Activated effector memory CD4-positive, alpha-beta T cell treated with Interleukin-2 at 50 U/mL for 16 hours (primary cell): ENCODE data around the gene PIK3R4.

ENCODE experiments used
- DNase-seq: peaks from one replicate; pipeline ENCODE4 v3.0.0-alpha.2; 2020

PIK3R4 gene

GRCh38 chr3:130687327-130687726, 59.3 kb downstream of the PIK3R4 start:
- no peak for DNase-seq

GRCh38 chr3:130686833-130687232, 59.8 kb downstream of the PIK3R4 start:
- no peak for DNase-seq

- DNase-seq = no peak
Observed at GRCh38 chr3:130682131-130682530, 64.5 kb downstream of the PIK3R4 start.

GRCh38 chr3:130679218-130679617, 67.4 kb downstream of the PIK3R4 start:
- no peak for DNase-seq

DNA sequence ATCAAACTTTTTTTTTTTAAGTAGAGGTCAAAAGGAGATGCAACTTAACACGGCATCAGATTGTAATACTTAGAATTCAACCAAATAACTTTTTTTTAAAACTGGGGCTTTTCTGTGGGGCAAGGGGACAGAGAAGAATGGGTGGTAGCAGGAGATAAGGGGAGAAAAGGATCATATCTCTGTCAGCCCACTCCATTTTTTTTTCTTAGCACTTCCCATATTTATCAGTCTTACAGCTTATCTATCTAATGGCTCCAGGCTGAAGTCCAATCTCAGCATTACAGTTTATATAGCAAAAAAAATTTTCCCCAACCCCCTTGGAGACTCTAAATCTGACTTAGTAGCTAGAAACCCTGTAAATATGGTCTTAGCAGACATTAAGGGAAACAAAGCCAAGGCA, 69.3 kb downstream of the PIK3R4 start:
- no peak for DNase-seq

DNA sequence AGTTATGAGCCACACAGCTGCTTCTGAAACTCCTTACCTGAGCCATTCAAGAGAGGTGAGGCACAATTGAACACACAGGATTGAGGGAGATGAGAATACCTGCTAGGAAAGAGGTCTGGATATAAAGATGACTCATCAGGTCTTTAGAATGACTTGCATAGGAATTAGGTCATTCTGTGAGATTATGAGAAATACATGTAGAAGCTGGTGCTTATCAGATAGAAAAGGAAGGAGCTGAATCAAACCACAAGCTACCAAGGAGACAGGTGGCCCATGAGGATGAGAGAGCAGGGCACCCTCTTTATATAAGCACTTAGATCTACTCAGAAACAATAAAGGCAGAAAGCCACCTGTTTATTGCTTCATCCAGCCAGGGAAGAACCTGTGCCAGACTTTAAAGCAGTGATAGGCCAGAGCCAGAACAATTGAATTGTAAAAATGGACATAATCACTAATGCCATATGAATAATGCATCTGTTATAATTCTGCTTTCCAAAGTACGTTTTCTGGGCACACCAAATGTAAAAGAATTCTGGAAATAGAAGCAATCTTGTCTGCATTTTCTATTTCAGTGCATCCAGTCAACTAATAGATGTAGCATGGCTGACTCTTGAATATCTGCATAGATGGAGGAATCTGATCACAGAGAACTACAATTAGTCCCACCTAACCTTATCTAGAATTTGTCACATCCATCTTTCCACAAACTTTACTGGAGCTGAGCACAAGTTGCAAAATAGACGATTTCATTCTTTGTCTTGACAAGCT, 74.9 kb downstream of the PIK3R4 start:
- DNase-seq = no peak

- DNase-seq = no peak
Observed at GRCh38 chr3:130669740-130670139, 76.9 kb downstream of the PIK3R4 start.

DNA sequence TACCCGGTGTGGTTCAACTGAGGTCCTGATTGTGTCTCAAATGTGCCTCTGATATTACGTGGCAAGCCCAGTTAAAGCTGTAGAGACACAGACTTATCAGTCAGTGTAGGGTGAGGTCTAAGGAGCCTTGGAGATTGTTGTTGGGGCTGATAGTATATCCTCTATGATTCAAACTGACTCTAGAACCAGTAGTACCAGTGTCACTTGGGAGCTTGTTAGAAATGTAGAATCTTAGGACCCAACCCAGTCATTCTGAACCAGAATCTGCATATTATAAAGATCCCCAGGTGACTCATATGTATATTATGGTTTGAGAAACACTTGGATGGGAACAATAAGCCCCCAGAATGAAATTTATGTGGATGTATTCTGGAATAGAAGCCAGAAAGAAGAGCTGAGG, 83.5 kb downstream of the PIK3R4 start:
- no peak for DNase-seq

DNA sequence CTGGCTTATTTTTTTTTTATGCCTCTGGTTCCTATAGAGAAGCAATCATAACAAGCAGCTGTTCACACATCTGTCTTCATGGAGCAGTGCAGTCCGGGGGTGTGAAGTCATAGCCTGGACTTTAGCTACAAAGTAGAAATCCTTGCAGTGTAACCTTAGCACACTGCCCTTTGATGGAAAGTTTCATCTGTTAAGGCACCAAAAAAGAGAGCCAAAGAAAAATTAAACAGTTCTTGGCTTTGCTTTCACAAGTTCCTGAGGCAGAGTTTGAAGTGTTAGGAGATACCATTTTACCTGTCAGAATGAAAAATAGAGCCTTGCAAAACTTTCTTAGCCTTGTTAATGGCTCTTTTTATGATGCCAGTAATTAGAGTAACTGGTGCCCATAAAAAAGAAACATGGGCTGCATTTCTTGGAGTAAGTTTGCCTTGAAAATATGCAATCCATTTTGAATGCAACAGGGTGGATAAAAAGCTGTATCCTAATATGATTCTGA, 84.1 kb downstream of the PIK3R4 start:
- no peak for DNase-seq

DNA sequence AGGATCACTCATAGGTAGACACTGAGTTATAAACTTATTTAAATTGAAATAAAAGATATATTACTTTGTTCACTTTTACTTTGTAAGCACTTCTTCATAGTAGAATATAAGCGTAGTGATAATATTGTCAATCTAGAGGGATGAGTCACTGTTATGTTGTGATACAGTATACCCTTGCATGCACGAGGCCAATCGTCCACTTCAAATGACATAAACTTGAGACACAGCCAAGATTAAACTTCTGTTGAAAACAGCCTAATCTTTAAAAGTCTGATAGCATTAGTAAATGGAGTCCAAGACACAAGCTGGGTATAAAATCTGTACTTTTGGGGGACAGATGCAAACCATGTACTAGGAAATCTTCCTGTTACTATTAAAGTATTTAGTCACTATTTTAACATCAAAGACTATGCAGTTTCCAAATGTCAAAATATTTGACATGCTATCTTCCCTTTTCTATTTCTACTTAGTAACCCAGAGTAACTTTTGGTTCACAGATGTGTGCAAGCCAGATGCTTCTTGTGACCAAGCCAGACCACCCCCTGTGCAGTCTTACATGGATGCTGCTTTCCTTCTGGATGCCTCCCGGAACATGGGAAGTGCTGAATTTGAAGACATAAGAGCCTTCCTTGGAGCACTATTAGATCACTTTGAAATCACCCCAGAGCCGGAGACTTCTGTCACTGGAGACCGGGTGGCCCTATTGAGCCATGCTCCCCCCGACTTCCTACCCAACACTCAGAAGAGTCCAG, 85.3 kb downstream of the PIK3R4 start:
- DNase-seq = no peak

DNA sequence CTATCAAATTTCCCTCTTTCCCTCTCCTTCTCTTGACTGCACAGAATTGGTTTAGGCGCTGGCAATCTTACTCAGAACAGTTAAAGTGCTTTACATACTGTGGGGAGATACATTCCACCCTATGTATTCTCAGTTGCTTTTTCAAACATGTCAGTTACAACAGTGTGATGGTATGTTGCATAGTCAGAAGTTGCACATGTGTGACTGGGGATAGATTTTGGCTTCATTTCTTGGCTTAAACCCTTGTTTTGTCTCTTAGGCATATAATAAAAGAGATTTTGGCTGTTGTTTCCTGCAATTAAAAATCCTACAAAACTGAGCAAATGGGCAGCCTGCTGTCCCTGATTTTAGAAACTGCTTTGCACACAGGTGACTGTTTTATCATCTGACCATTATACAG, 86.7 kb downstream of the PIK3R4 start:
- DNase-seq = no peak

DNA sequence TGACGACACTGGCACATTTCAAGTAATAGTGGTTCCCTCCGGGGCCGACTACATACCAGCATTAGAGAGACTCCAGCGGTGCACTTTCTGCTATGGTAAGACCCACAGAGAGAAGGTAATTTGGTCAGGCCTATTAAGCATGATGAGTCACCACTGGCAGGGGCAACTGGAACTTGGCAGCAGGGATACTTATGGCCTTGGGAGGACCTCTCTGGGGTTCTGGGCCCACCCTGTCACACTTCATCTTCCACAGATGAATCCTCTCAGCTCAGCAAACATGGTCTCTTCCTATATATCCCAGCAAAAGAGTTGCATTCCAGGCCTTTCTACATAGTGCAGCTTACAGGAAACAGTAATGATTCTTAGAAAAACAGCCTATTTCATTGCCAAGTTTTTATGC, 88.0 kb downstream of the PIK3R4 start:
- DNase-seq = no peak

GRCh38 chr3:130656627-130657026, 90.0 kb downstream of the PIK3R4 start:
- no peak for DNase-seq

- no peak for DNase-seq
Observed at GRCh38 chr3:130654921-130655320, 91.7 kb downstream of the PIK3R4 start.

DNA sequence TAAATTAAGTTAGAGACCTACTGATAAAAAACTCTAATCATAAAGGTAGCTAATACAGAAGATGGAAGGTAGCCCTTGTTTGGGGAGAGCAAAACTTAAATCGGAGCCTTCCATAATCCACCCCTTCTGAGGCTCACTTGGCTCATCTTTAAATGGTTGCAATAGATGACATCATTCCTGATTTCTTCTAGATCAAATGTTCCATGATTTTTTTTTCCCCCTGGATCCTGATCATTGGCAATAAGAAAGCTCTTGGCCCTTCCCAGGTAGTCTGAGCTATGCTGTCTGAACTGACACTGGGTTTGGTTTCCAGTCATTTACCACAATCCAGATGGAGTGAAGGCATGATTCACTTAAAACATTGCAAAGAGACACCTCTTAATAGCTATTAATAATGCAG, 92.5 kb downstream of the PIK3R4 start:
- no peak for DNase-seq

- DNase-seq = no peak
Observed at GRCh38 chr3:130649061-130649654, 97.5 kb downstream of the PIK3R4 start.

DNA sequence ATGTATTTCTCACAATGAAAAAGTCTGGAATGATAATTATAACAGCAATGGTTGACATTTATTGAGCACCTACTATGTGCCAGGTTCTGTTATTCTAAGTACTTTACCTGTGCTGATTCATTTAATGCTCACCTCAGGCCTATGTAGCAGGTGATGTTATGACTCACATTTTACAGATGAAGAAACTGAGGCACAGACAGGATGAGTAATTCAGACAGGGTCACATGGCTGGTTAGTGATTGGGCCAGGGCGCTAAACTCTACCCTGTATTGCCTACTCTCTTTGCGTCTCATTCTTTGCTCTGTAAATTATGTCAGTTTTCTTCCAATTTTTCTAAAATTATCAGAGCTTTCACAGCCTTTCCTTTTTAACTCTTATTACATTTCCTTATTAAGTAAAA, 98.3 kb downstream of the PIK3R4 start:
- DNase-seq = no peak

- DNase-seq = no peak
Observed at GRCh38 chr3:130645261-130645660, 101.4 kb downstream of the PIK3R4 start.

GRCh38 chr3:130644628-130645253, 101.9 kb downstream of the PIK3R4 start:
- DNase-seq = no peak

DNA sequence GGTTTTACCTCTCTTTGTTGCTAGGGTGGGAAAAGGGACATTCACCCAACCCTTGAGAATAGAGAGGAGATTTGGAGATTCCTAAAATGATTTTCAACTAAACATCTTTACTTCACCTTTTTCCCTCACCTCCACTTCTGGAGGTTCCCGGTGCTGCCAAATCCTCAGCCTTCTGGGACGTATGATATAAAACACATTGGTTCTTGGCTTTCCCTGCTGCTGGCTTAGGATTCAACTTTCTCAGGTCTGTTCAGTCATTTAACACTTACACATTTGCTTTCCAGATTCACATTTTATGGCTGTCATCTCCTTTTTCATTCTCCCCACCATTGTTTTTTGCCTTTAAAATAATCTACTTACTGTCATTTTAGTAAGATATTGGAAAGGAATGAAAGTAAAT, 106.6 kb downstream of the PIK3R4 start:
- DNase-seq = no peak

GRCh38 chr3:130636480-130637234, 110.0 kb downstream of the PIK3R4 start:
- DNase-seq = no peak

GRCh38 chr3:130635978-130636377, 110.7 kb downstream of the PIK3R4 start:
- no peak for DNase-seq

- no peak for DNase-seq
Observed at GRCh38 chr3:130635285-130635684, 111.3 kb downstream of the PIK3R4 start.
